Measurements from ENCODE around the gene CTPS1.

The CTPS1 gene

DNA sequence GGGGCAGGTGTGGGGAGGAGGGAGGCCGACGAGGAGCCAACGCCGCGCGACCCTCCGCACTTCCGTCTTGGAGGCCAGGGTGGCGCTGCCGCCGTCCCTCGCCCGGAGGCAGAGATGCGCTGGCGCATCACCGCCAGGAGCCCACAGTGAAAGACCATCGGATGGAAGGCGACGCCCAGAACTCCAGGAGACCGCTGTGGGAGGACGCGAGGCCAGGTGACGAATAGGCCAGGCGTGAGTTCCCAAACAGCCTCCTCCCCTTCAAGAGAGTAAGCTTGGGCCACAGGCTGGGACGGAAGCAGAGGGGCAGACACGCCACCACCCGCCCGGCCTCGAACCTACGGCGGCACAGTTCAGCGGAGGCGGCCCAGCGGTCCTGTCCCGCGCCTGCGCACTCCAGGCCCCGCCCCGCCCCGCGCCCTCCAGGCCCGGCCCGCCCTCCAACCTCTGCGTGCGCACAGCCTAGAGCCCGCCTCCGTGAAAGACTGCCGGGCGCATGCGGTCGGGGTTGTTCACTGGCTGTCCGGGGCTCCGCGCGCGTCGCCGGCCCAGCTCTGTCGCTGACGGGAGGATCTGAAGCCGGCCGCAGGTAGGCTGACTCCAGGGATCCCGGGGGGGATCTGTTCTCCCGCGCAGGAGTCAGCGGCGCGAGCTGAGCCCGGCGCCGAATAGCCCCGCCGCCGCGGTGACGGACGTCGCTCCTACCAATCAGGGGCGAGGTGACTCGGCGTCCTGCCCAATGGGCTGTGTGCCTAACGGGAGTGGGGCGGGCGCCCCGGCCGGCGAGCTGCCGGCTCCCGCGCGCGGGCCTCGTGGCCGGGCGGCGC is at the start of gene CTPS1:
CTPS1 (plus strand) TSS at position 456 of the 827 bp plus-strand sequence. CDS start 3,595 bp downstream, outside the sequence.
- DNase-seq, result peak; percentile 99

DNA sequence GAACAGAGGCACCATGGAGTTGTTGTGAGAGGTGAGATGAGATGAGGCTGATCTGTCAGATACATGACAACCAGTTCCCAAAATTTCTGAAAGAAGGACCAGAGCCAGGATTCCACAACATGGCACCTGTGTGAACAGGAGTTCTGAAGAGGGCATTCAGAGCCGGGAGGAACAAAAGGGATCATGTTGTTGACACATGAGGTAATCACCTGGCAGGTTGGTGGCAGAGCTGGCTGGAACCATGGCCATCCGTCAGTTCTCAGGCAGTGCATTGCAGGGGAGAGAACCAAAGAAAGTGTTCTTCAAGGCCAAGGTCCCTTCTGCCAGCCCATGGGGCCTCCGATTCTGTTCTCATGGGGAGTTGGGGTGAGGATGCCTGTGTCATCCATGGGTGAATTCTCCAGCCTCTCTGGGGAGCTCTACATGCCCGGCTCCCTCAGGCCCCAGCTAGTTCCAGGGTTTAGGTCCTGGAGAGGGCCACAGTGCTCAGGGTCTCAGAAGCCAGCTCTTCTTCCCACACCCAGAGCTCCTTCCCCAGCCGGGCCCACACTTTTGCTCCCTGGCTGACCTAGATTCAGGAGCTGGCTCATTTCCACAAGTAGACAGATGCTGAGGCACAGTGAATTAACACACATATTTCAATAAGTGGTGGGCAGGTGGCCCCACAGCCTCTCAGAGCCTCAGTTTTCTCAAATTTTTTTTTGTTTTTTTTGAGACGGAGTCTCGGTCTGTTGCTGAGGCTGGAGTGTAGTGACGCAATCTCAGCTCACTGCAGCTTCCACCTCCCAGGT is 49.1 kb upstream of the CTPS1 start:
- peak; percentile 66 for DNase-seq

DNA sequence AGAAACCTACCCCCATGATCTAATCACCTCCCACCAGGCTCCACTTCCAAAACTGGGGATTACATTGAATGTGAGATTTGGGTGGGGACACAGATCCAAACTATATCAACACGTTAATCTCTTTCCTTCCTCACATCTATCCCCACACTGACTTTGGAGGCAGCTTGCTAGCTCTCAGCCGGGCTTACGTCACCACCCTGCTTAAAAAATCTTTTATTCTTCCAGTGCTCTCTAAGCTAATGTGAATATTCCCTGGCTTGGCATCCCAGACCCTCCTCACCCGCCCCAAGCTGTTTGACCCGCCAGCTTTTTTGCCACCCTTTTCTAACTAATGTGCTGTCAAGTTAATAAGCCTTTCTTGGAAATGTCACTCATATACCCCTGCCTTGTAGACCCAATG is 47.9 kb upstream of the CTPS1 start:
- no peak for DNase-seq

DNA sequence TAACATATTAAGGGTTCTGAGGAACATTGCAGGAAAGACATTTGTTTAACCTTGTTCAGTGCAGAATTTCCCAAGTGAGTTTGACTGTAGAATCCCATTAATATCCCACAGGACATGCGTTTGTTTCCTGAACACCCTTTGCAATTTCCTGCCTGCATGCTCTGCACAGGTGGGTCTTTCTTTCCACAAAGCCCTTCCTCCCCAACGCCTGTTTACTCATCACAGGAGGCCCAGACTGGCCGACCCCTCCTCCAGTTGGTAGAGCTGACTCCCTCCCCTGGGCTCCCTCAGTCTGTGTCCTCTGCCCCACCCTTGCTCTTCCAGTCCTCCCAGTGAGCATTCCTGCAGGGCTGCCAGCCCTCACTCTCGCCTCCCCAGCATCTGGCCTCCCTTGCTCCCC is 47.5 kb upstream of the CTPS1 start:
- DNase-seq, result no peak

DNA sequence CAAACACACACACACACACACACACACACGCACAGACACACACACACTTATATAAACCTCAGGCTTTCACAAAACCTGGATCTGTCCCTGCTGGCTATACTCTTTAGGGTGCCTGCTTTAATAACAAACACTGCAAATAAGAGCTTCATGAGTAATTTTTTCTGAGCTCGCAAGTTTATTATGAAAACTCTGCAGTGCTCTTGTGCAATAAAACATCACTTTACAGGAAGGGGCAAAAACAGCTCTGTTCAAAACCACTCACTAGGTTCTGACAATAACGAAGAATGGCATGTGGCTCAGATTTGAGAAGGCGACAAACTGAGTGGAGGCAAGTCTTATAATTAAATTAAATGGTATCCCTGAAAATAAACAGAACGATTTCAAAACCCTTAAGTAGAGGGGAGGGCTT is 42.6 kb upstream of the CTPS1 start:
- DNase-seq, result no peak

DNA sequence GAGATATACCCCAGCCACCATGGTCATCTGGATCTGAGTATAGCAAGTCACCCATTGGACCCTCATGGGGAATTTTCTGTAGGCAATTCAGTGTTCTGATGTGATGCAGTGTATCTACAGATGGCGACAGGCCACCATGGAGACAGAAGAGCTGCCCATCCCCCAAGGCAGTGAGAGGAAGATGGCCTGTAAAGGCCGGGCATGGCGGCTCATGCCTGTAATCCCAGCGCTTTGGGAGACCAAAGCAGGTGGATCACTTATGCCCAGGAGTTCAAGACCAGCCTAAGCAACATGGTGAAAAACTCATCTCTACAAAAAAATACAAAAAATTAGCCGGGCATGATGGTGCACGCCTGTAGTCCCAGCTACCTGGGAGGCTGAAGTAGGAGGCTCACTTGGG is 41.1 kb upstream of the CTPS1 start:
- DNase-seq, result no peak

DNA sequence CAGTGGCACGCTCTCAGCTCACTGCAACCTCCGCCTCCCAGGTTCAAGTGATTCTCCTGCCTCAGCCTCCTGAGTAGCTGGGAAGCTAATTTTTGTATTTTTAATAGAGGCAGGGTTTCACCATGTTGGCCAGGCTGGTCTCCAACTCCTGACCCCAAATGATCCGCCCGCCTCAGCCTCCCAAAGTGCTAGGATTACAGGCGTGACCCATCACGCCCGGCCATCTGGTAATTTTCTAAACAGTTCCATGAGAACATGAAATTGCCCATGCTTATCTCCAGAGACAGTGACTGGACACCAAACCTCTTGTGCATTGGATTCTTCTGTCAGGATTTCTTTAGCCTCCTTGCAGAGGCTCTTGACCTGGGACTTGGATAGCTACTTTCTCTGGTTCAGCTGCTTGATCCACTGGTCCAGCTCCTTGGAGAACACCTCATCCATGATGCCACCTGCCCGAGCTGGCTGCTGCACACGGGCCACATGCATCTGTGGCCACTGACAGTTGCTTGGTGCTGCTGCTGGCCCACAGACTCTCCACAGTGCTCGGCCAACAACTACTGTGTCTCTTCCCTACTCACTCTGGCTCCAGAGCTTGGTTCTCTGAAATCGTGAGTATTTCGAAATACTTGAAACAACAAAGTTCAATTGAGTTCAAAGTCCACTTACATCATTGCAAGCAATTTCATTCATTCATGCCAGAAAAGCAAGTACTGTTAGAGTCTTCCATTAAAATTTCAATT is 40.0 kb upstream of the CTPS1 start:
- no peak for DNase-seq

- DNase-seq, result no peak
Observed at GRCh38 chr1:40944326-40944725, 35.2 kb upstream of the CTPS1 start.

DNA sequence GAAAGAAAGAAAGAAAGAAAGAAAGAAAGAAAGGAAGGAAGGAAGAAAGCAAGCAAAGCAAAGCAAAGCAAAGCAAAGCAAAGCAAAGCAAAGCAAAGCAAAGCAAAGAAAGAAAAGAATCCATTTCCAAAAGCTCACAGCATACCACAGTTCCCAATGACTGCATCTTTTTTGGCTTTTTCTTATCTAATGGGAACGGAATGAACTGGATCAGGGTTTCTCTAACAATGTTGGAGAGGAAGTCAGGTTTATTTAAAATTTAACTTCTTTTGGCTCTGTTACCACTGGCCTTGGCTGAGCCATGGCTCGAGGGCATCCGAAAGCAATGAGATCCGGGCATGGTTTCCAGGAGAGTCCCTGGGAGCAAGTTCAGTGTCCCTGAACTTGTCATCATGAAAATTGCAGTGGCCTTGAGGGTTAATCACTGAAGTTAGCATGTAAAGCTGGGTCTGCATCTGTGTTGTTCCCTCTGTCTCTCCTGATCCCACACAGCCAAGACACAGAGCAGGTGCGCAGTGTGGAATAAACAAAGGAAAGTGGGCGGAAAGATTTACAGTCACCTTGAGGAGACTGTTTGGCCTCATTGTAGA is 34.6 kb upstream of the CTPS1 start:
- no peak for DNase-seq

DNA sequence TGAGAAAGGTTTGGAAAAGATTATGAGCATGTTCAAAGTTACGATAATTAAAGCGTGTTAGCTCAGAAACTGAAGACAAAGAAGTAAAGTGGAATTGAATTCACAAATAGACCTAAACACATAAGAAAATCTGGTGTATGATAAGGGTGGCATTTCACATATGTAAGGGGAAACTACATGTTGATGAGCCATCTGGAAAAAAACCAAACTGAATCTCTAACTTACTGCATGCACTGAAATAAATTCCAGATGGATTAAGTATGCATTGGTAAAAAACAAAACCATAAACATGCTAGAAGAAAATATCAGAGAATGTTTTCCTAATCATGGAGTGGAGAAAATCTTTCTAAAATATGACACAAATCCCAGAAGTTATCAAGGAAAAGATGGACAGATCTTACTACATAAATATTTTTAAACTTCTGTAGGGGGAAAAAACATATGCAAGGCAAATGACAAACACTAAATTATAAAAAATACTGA is 34.0 kb upstream of the CTPS1 start:
- DNase-seq, result no peak

DNA sequence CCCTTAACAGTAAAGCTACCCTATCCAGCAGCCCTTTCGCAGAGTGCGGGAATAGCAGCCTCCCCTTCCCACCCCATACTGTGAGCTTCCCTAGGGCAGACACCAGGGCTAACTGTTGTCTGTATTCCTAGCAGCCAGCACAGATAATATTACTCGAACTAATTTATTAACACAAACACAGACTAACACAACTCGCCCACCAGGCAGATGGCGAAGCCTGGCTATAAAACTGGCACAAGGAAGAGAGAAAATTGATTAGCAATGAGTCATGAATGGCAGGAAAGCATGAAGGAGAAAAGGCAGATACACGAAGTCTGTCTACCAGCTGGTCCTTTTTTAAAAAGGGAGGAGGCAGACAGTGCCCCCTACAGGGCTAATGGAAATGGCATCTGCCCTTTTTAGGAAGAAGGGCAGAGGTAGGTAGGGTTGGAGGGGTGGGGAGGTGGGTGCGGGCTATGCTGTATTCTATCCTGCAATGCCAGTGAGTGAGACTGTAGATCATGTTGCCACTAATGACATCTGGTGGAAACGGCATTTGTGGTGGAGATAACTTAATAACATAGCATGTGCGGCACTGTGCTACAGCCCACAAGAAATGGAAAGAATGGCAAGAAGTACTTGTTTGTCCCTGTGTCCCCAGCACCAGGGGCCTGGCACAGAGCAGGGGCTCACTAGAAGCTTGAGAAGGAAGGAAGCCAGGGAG is 30.6 kb upstream of the CTPS1 start:
- DNase-seq, result peak; percentile 34

DNA sequence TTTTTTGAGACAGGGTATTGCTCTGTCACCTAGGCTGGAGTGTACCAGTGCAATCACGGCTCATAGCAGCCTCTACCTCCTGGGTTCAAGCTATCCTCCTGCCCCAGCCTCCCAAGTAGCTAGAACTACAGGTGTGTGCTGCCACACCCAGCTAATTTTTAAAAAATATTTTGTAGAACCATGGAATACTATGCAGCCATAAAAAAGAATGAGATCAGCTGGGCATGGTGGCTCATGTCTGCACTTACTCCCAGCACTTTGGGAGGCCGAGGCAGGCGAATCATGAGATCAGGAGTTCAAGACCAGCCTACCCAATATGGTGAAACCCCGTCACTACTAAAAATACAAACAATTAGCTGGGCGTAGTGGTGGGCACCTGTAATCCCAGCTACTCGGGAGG is 29.9 kb upstream of the CTPS1 start:
- no peak for DNase-seq

GRCh38 chr1:40951943-40952743 is 27.4 kb upstream of the CTPS1 start:
- DNase-seq, result peak; percentile 95

- DNase-seq, result no peak
Observed at GRCh38 chr1:40952744-40953315, 26.7 kb upstream of the CTPS1 start.

GRCh38 chr1:40954626-40955025 is 24.9 kb upstream of the CTPS1 start:
- no peak for DNase-seq

GRCh38 chr1:40955266-40955665 is 24.2 kb upstream of the CTPS1 start:
- DNase-seq, result no peak

GRCh38 chr1:40956407-40956806 is 23.1 kb upstream of the CTPS1 start:
- DNase-seq, result no peak

GRCh38 chr1:40958210-40958609 is 21.3 kb upstream of the CTPS1 start:
- no peak for DNase-seq

DNA sequence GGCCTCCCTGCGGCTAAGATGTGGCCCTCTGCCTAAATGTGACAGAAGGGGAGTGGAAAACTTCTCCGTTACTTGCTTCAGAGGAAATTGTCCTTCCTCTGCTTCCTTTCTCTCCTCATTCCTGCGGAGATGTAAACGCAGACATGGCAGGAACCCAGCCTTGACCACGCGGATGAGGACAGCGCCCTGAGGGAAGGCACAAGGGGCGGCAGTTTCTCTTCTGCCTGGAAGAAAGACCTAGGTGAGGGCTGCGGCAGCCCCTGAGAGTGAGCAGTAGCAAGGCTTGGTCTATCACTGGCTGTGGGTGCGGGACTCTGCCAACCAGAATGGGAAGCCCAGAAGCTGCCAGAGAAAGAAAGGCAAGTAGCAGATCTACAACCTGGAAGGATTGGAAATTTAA is 14.0 kb upstream of the CTPS1 start:
- no peak for DNase-seq

DNA sequence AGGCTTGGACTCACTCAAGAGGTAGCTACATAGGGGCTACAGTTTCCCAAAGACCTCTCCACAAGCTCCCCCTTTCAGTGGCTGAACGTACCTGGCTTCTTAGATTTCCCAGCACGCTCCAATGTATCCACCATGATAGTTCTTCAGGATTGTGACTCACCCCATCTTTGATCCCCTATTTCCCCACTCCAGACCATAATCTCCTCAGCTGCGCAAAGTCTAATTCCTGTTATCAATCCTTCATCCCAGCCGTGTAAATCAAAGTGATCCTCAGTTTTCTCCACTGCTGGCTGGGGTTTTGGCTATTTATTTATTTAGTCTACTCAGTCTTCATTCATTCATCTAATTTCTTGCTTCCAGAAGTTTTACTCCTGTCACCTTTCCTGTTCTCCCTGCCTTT is 13.1 kb upstream of the CTPS1 start:
- DNase-seq, result no peak

GRCh38 chr1:40969445-40969844 is 10.1 kb upstream of the CTPS1 start:
- no peak for DNase-seq
